Measurements from ENCODE around the gene ZNF726. TPM values are rescaled to one million over a fixed set of nuclear protein-coding genes. Genes with fewer than 3 reads are reported as not detected.
"Not testable (repeated sequence)": the region's sequence is repeated elsewhere in the genome, so short reads cannot be mapped to it uniquely, and the experiment has no call there.

The ZNF726 gene
- total RNA-seq, 1 donor from 2014 or later = 9.4 TPM

DNA sequence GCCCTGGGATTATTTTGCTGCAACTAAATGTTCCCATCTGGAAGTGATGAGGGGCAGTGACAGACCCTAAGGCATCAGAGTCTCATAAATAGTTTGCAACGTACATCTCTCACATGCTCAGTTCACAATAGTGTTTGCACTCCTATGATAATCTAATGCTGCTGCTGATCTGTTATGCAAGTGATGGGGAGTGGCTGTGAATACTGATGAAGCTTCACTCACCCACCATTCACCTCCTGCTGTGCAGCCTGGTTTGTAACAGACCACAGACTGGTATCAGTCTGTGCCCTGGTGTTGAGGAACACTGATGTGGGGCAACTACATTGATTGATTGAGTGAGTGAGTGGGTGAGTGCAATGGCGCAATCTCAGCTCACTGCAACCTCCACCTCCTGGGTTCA is 54.9 kb downstream of the ZNF726 start:
- intact Hi-C loops (cut with micrococcal nuclease) = no loop called here
- no peaks in the 10 kb centered on the region for H3K4me1 Mint-ChIP-seq
- no peak for ATAC-seq (ENCODE audit: low read depth)

GRCh38 chr19:23971598-23971997 is 56.9 kb downstream of the ZNF726 start:
- intact Hi-C loops (cut with micrococcal nuclease) = no loop called here
- no peak overlapping the region for H3K4me3 Mint-ChIP-seq

More for the DNA sequence above, 54.9 kb downstream of the ZNF726 start:
- Mint-ChIP-seq H3K27ac (no peak overlapping the region), H3K36me3 (ENCODE audit: low read depth) (no peaks in the 10 kb centered on the region), H3K9me3 (peaks cover 2% of the 10 kb centered on the region), H3K27me3 (peaks cover 16% of the 10 kb centered on the region), H3K4me3 (no peak overlapping the region)
- POLR2A ChIA-PET = no interaction called here
- DNase-seq = no peak
- CTCF ChIA-PET = no interaction called here
- TF ChIP-seq CTCF (IDR thresholded peaks at IDR 0.05) = no peak

DNA sequence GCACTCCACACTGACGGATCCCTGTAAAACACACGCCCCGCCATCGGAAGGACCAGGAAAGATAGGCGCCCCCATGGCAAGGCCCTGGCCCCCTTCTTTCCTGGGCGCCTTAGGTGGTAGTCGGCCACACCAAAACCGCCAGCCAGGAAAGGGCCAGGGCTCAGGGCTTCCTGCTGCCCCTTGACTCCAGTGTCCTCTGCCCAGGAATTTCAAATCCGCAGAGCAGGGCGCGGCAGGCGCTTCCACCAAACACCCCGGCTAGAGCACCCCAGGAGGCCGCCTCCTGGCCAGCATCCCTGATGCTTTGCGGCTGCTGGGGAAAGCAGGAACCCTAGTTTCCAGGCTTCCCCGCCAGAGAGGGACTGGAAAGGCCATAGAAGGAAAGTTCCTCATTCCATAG is 57.5 kb downstream of the ZNF726 start:
- no peak overlapping the region for H3K27ac Mint-ChIP-seq
- intact Hi-C loops (cut with micrococcal nuclease) = no loop called here
- ChIA-PET POLR2A (no interaction called here), CTCF (no interaction called here)
- DNase-seq = no peak
- H3K4me1 Mint-ChIP-seq = no peaks in the 10 kb centered on the region
- H3K36me3 Mint-ChIP-seq (ENCODE audit: low read depth) = no peaks in the 10 kb centered on the region
- H3K4me3 Mint-ChIP-seq = no peak overlapping the region
- no peak for ATAC-seq (ENCODE audit: low read depth)
- no peaks in the 10 kb centered on the region for H3K9me3 Mint-ChIP-seq
- peaks cover 16% of the 10 kb centered on the region for H3K27me3 Mint-ChIP-seq
- no peak for TF ChIP-seq CTCF (IDR thresholded peaks at IDR 0.05)

More at GRCh38 chr19:23971598-23971997, 56.9 kb downstream of the ZNF726 start:
- peaks cover 16% of the 10 kb centered on the region for H3K27me3 Mint-ChIP-seq
- no peaks in the 10 kb centered on the region for H3K9me3 Mint-ChIP-seq
- DNase-seq = no peak
- CTCF ChIA-PET = no interaction called here
- ATAC-seq (ENCODE audit: low read depth) = no peak
- TF ChIP-seq CTCF (IDR thresholded peaks at IDR 0.05) = no peak
- H3K4me1 Mint-ChIP-seq = no peaks in the 10 kb centered on the region
- POLR2A ChIA-PET = no interaction called here
- no peak overlapping the region for H3K27ac Mint-ChIP-seq
- H3K36me3 Mint-ChIP-seq (ENCODE audit: low read depth) = no peaks in the 10 kb centered on the region

DNA sequence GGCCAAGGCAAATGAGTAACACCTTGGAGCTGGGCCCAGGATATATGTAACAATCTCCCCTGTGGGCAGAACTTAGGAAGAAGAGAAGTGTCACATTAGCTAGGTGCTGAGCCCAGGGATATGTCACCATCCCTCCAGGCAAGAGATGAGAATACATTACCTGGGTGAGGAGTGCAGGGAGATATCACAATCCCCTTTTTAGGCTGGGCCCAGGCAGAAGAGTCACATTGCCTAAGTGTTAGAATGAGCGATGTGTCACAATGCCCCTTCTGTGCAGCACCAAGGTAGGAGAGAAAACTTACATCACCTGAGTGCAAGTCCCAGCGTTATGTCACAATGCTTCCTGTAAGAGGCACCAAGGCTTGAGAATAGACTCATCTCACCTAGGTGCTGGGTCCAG is 60.3 kb downstream of the ZNF726 start:
- Mint-ChIP-seq H3K4me1 (no peaks in the 10 kb centered on the region), H3K27ac (no peak overlapping the region), H3K9me3 (no peaks in the 10 kb centered on the region), H3K27me3 (peaks cover 12% of the 10 kb centered on the region), H3K36me3 (ENCODE audit: low read depth) (no peaks in the 10 kb centered on the region), H3K4me3 (no peak overlapping the region)
- POLR2A ChIA-PET = no interaction called here
- intact Hi-C loops (cut with micrococcal nuclease) = no loop called here
- CTCF ChIA-PET = no interaction called here
- ATAC-seq (ENCODE audit: low read depth) (no peak), DNase-seq (no peak)
- TF ChIP-seq CTCF (IDR thresholded peaks at IDR 0.05) = no peak

DNA sequence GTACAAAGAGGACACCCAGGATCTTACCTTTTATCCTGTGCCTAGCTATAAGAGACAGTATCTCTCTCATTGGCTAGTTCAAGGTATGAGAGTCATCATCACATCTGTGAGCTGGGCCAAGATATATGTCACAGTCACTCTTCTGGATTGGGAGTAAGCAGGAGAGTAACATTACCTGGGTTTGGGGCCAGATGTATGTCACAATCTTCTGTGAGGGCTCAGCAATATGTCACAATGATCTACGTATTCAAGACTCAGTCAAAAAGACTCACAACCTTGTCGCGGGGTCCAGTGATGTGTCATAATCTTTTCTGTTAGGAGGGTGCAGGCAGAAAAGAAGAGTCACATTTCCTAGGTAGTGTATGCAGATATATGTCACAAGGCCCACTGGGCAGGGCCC is 61.9 kb downstream of the ZNF726 start:
- H3K36me3 Mint-ChIP-seq (ENCODE audit: low read depth); POLR2A ChIA-PET; CTCF ChIA-PET; H3K4me1 Mint-ChIP-seq; intact Hi-C loops (cut with micrococcal nuclease); H3K27me3 Mint-ChIP-seq; H3K27ac Mint-ChIP-seq; H3K9me3 Mint-ChIP-seq; ATAC-seq (ENCODE audit: low read depth); H3K4me3 Mint-ChIP-seq; DNase-seq: not testable (repeated sequence)

GRCh38 chr19:23977256-23977655 is 62.6 kb downstream of the ZNF726 start:
- CTCF ChIA-PET, H3K27ac Mint-ChIP-seq: not testable (repeated sequence)

More at GRCh38 chr19:23977256-23977655, 62.6 kb downstream of the ZNF726 start:
- H3K4me1 Mint-ChIP-seq; intact Hi-C loops (cut with micrococcal nuclease); H3K36me3 Mint-ChIP-seq (ENCODE audit: low read depth); DNase-seq; H3K4me3 Mint-ChIP-seq; H3K9me3 Mint-ChIP-seq; POLR2A ChIA-PET; H3K27me3 Mint-ChIP-seq; ATAC-seq (ENCODE audit: low read depth): not testable (repeated sequence)
